ENCODE measurements around the gene COG4.
"Not testable (repeated sequence)": the region's sequence is repeated elsewhere in the genome, so short reads cannot be mapped to it uniquely, and the experiment has no call there.

COG4 gene

GRCh38 chr16:70523076-70523742, at the start of gene COG4:
TSS of gene COG4 (minus strand) at chr16:70523554. CDS start at chr16:70523543, 11 bp downstream.
- DNase-seq = peak; percentile 94

GRCh38 chr16:70572926-70573270, 49.5 kb upstream of the COG4 start:
- DNase-seq = no peak

- DNase-seq = no peak
Observed at GRCh38 chr16:70572050-70572925, 48.9 kb upstream of the COG4 start.

- no peak for DNase-seq
Observed at GRCh38 chr16:70571623-70572022, 48.3 kb upstream of the COG4 start.

- DNase-seq = no peak
Observed at GRCh38 chr16:70570967-70571570, 47.7 kb upstream of the COG4 start.

- DNase-seq = peak; percentile 21
Observed at GRCh38 chr16:70569752-70570151, 46.4 kb upstream of the COG4 start.

- no peak for DNase-seq
Observed at GRCh38 chr16:70568601-70569237, 45.4 kb upstream of the COG4 start.

GRCh38 chr16:70565053-70565452, 41.7 kb upstream of the COG4 start:
- DNase-seq = no peak

- DNase-seq = no peak
Observed at GRCh38 chr16:70563636-70564035, 40.3 kb upstream of the COG4 start.

GRCh38 chr16:70561623-70562022, 38.3 kb upstream of the COG4 start:
- no peak for DNase-seq

- DNase-seq = no peak
Observed at GRCh38 chr16:70556063-70556462, 32.7 kb upstream of the COG4 start.

- DNase-seq = no peak
Observed at GRCh38 chr16:70553645-70554044, 30.3 kb upstream of the COG4 start.

- no peak for DNase-seq
Observed at GRCh38 chr16:70552675-70553074, 29.3 kb upstream of the COG4 start.

GRCh38 chr16:70551788-70552187, 28.4 kb upstream of the COG4 start:
- no peak for DNase-seq

- DNase-seq = no peak
Observed at GRCh38 chr16:70550082-70550481, 26.7 kb upstream of the COG4 start.

- no peak for DNase-seq
Observed at GRCh38 chr16:70548936-70549335, 25.6 kb upstream of the COG4 start.

GRCh38 chr16:70544548-70544947, 21.2 kb upstream of the COG4 start:
- no peak for DNase-seq

- DNase-seq = no peak
Observed at GRCh38 chr16:70540994-70541393, 17.6 kb upstream of the COG4 start.

GRCh38 chr16:70534971-70535370, 11.6 kb upstream of the COG4 start:
- no peak for DNase-seq

- not testable (repeated sequence) for DNase-seq
Observed at GRCh38 chr16:70529954-70530353, 6.6 kb upstream of the COG4 start.

GRCh38 chr16:70529051-70529777, 5.9 kb upstream of the COG4 start:
- no peak for DNase-seq

GRCh38 chr16:70527315-70527996, 4.1 kb upstream of the COG4 start:
- DNase-seq = no peak
